ENCODE measurements around the gene PDIK1L. TPM values are rescaled to one million over a fixed set of nuclear protein-coding genes. Genes with fewer than 3 reads are reported as not detected.

Gene PDIK1L
- 8.1 and 8.7 TPM in 2 replicates for total RNA-seq (2014; rRNA removed; shearing (Covaris generic))

GRCh38 chr1:26111530-26112406 is at the start of gene PDIK1L:
Gene PDIK1L, plus strand, starts transcription at chr1:26111824. Its CDS starts 2,485 bp downstream, at chr1:26114309.
- Histone ChIP-seq H3K27me3 (no peaks in the 10 kb centered on the region), H3K27ac (peak within 1 kb of the TSS; percentile 47), H3K4me3 (peak within 1 kb of the TSS; percentile 79), H3K9me3 (replicated peaks) (no peaks in the 10 kb centered on the region), H3K4me1 (0 out of 2 replicates have a peak, but pooled peaks cover 3% of the 10 kb centered on the region), H3K36me3 (peaks cover 6% of the 10 kb centered on the region; the same call in 1 of the 2 replicates)
- peak; percentile 92 to 95 for DNase-seq

GRCh38 chr1:26064553-26064952 is 47.1 kb upstream of the PDIK1L start:
- no peaks in the 10 kb centered on the region for H3K36me3 ChIP-seq
- H3K4me1 ChIP-seq = peaks cover 9% of the 10 kb centered on the region
- peaks cover 19% of the 10 kb centered on the region for H3K27me3 ChIP-seq
- no peak overlapping the region for H3K27ac ChIP-seq
- H3K9me3 ChIP-seq (replicated peaks) = no peaks in the 10 kb centered on the region
- DNase-seq = no peak
- H3K4me3 ChIP-seq = no peak overlapping the region

- no peak for DNase-seq
- no peaks in the 10 kb centered on the region for H3K9me3 ChIP-seq (replicated peaks)
- no peak overlapping the region for H3K4me3 ChIP-seq
- peaks cover 25% of the 10 kb centered on the region for H3K27me3 ChIP-seq
- H3K27ac ChIP-seq = no peak overlapping the region
- H3K36me3 ChIP-seq = no peaks in the 10 kb centered on the region
- no peaks in the 10 kb centered on the region for H3K4me1 ChIP-seq
Measured at GRCh38 chr1:26066160-26066559, 45.5 kb upstream of the PDIK1L start.

- no peaks in the 10 kb centered on the region for H3K4me1 ChIP-seq
- no peak overlapping the region for H3K27ac ChIP-seq
- no peaks in the 10 kb centered on the region for H3K9me3 ChIP-seq (replicated peaks)
- no peaks in the 10 kb centered on the region for H3K36me3 ChIP-seq
- no peak for DNase-seq
- H3K27me3 ChIP-seq = peaks cover 27% of the 10 kb centered on the region
- no peak overlapping the region for H3K4me3 ChIP-seq
Measured at GRCh38 chr1:26066857-26067256, 44.8 kb upstream of the PDIK1L start.

- Histone ChIP-seq H3K4me1 (no peaks in the 10 kb centered on the region), H3K27ac (no peak within 1 kb of the TSS), H3K27me3 (peaks cover 32% of the 10 kb centered on the region), H3K36me3 (no peaks in the 10 kb centered on the region), H3K9me3 (replicated peaks) (no peaks in the 10 kb centered on the region), H3K4me3 (no peak within 1 kb of the TSS)
- DNase-seq = peak; percentile 16 to 22
Measured at GRCh38 chr1:26067432-26067911, 44.2 kb upstream of the PDIK1L start, which contains the start of gene TRIM63. Gene TRIM63, minus strand, starts transcription at chr1:26067630. Its CDS starts 136 bp downstream, at chr1:26067494.

GRCh38 chr1:26069941-26070295 is 41.7 kb upstream of the PDIK1L start:
- Histone ChIP-seq H3K36me3 (no peaks in the 10 kb centered on the region), H3K4me3 (no peak overlapping the region), H3K4me1 (no peaks in the 10 kb centered on the region), H3K27ac (no peak overlapping the region), H3K27me3 (peaks cover 39% of the 10 kb centered on the region), H3K9me3 (replicated peaks) (no peaks in the 10 kb centered on the region)
- DNase-seq = no peak

GRCh38 chr1:26070296-26070962 is 41.2 kb upstream of the PDIK1L start:
- no peaks in the 10 kb centered on the region for H3K4me1 ChIP-seq
- H3K36me3 ChIP-seq = no peaks in the 10 kb centered on the region
- H3K4me3 ChIP-seq = no peak overlapping the region
- no peak overlapping the region for H3K27ac ChIP-seq
- peaks cover 36% of the 10 kb centered on the region for H3K27me3 ChIP-seq
- DNase-seq = no peak
- H3K9me3 ChIP-seq (replicated peaks) = no peaks in the 10 kb centered on the region

- H3K9me3 ChIP-seq (replicated peaks) = no peaks in the 10 kb centered on the region
- H3K4me3 ChIP-seq = no peak overlapping the region
- no peak overlapping the region for H3K27ac ChIP-seq
Measured at GRCh38 chr1:26070963-26071342, 40.7 kb upstream of the PDIK1L start.

GRCh38 chr1:26072305-26072704 is 39.3 kb upstream of the PDIK1L start:
- no peak for DNase-seq

More at GRCh38 chr1:26070963-26071342, 40.7 kb upstream of the PDIK1L start:
- H3K4me1 ChIP-seq = no peaks in the 10 kb centered on the region
- no peak for DNase-seq
- H3K36me3 ChIP-seq = no peaks in the 10 kb centered on the region
- peaks cover 32% of the 10 kb centered on the region for H3K27me3 ChIP-seq

GRCh38 chr1:26075421-26076144 is 36.0 kb upstream of the PDIK1L start:
- no peak for DNase-seq
- H3K27me3 ChIP-seq = peaks cover 20% of the 10 kb centered on the region
- H3K4me1 ChIP-seq = no peaks in the 10 kb centered on the region

More at GRCh38 chr1:26072305-26072704, 39.3 kb upstream of the PDIK1L start:
- no peaks in the 10 kb centered on the region for H3K36me3 ChIP-seq
- H3K27ac ChIP-seq = no peak overlapping the region
- H3K27me3 ChIP-seq = peaks cover 28% of the 10 kb centered on the region
- no peak overlapping the region for H3K4me3 ChIP-seq
- H3K4me1 ChIP-seq = no peaks in the 10 kb centered on the region
- no peaks in the 10 kb centered on the region for H3K9me3 ChIP-seq (replicated peaks)

GRCh38 chr1:26077524-26077923 is 34.1 kb upstream of the PDIK1L start:
- Histone ChIP-seq H3K9me3 (replicated peaks) (no peaks in the 10 kb centered on the region), H3K27ac (no peak overlapping the region), H3K27me3 (peaks cover 25% of the 10 kb centered on the region), H3K4me3 (no peak overlapping the region), H3K36me3 (no peaks in the 10 kb centered on the region), H3K4me1 (no peaks in the 10 kb centered on the region)
- no peak for DNase-seq

More at GRCh38 chr1:26075421-26076144, 36.0 kb upstream of the PDIK1L start:
- Histone ChIP-seq H3K9me3 (replicated peaks) (no peaks in the 10 kb centered on the region), H3K36me3 (no peaks in the 10 kb centered on the region), H3K27ac (no peak overlapping the region), H3K4me3 (no peak overlapping the region)

GRCh38 chr1:26078286-26079177 is 33.1 kb upstream of the PDIK1L start:
- Histone ChIP-seq H3K27ac (no peak overlapping the region), H3K27me3 (peaks cover 19% of the 10 kb centered on the region), H3K9me3 (replicated peaks) (no peaks in the 10 kb centered on the region), H3K36me3 (no peaks in the 10 kb centered on the region), H3K4me1 (no peaks in the 10 kb centered on the region), H3K4me3 (no peak overlapping the region)
- no peak for DNase-seq

GRCh38 chr1:26079178-26079563 is 32.5 kb upstream of the PDIK1L start:
- Histone ChIP-seq H3K9me3 (replicated peaks) (no peaks in the 10 kb centered on the region), H3K4me3 (no peak overlapping the region), H3K36me3 (no peaks in the 10 kb centered on the region), H3K27ac (no peak overlapping the region), H3K27me3 (peaks cover 19% of the 10 kb centered on the region), H3K4me1 (no peaks in the 10 kb centered on the region)
- DNase-seq = no peak
